Measurements from ENCODE around the gene ITPRID2. TPM values are rescaled to one million over a fixed set of nuclear protein-coding genes. Genes with fewer than 3 reads are reported as not detected.

Gene ITPRID2
- total RNA-seq, 1 experiment from 2014 or later, result 114 TPM

DNA sequence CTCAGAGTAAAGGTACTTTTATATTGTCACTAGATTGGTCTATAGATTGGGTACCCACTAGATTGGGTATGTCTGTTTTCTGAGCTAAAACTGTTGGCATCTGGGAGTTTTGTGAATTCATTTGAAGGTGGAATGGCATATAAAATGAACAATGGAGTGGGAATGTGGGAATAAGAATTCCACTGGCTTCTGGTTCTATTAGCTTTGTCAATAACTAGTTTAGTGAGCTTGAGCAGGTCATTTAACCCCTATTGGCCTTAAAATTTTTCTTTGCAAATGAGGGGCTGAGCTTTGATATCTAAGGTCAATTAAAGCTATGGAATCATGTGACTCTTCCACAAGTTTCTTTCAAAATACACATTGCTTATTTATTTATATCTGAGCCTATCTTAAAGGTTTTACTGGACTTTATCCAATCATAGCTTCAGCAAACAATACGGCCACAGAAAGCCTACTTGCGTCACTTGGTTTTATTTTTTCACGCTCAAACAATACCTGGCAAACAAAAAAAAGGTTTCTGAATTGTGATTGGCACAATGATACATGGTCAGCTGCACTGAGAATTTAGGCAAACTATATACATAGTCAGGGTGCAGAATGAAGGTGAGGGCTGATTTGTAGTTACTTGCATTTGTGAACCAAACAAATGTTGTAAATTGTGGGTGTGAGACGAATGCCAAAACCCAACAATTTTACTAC lies 28.8 kb upstream of the ITPRID2 start:
- H3K4me1 Mint-ChIP-seq (ENCODE audit: insufficient read depth, unreplicated experiment), result peaks cover 3% of the 10 kb centered on the region
- peaks cover 6% of the 10 kb centered on the region for H3K9me3 Mint-ChIP-seq (ENCODE audit: unreplicated experiment)
- POLR2A ChIA-PET, result interaction anchor here (0.6 to 0.7 kb wide), 2 partner anchors 12 to 502 kb away, joined by 3 to 4 read pairs; no protein-coding TSS in a partner anchor
- H3K4me3 Mint-ChIP-seq (ENCODE audit: unreplicated experiment), result no peak overlapping the region
- no TSS peak for BruUV-seq (replicated peaks)
- no peaks in the 10 kb centered on the region for H3K36me3 Mint-ChIP-seq (ENCODE audit: insufficient read depth, unreplicated experiment)
- H3K27me3 Mint-ChIP-seq (ENCODE audit: insufficient read depth, unreplicated experiment), result no peaks in the 10 kb centered on the region
- TF ChIP-seq, protein P1, sequence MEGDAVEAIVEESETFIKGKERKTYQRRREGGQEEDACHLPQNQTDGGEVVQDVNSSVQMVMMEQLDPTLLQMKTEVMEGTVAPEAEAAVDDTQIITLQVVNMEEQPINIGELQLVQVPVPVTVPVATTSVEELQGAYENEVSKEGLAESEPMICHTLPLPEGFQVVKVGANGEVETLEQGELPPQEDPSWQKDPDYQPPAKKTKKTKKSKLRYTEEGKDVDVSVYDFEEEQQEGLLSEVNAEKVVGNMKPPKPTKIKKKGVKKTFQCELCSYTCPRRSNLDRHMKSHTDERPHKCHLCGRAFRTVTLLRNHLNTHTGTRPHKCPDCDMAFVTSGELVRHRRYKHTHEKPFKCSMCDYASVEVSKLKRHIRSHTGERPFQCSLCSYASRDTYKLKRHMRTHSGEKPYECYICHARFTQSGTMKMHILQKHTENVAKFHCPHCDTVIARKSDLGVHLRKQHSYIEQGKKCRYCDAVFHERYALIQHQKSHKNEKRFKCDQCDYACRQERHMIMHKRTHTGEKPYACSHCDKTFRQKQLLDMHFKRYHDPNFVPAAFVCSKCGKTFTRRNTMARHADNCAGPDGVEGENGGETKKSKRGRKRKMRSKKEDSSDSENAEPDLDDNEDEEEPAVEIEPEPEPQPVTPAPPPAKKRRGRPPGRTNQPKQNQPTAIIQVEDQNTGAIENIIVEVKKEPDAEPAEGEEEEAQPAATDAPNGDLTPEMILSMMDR (IDR thresholded peaks at IDR 0.05; ENCODE audit: unreplicated experiment), result no peak
- H3K27ac Mint-ChIP-seq (ENCODE audit: low read depth, unreplicated experiment), result no peak overlapping the region
- CTCF ChIA-PET, result interaction anchor here (1.7 kb wide), 1 partner anchor 11 kb away, joined by 9 read pairs; no protein-coding TSS in a partner anchor
- intact Hi-C loops (cut with micrococcal nuclease), result no loop called here
- DNase-seq (ENCODE audit: unreplicated experiment), result no peak

DNA sequence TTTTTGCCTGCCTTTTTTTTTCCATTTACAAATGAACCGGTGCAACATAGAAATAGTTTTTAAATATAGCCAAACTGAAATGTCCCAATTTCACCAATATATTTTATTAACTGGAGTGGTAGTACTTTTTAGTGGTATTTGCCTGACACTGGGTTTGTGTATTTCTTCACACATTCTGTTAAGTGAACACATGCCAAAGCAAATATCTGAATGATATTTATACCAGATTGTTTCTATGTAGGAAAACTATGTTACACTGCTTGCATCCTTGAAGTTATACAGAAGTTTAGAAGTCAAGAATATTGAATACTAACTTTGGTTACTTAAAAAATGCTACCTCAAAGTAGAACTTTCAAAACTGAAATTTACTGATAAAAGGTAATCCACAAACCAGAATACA lies 19.4 kb upstream of the ITPRID2 start:
- H3K36me3 Mint-ChIP-seq (ENCODE audit: insufficient read depth, unreplicated experiment), result no peaks in the 10 kb centered on the region
- ChIA-PET POLR2A (no interaction called here), CTCF (interaction anchor here (0.7 to 0.9 kb wide), 2 partner anchors 26 to 141 kb away, joined by 3 read pairs; no protein-coding TSS in a partner anchor)
- no peaks in the 10 kb centered on the region for H3K9me3 Mint-ChIP-seq (ENCODE audit: unreplicated experiment)
- intact Hi-C loops (cut with micrococcal nuclease), result no loop called here
- TF ChIP-seq, protein P1 (IDR thresholded peaks at IDR 0.05; ENCODE audit: unreplicated experiment), result no peak
- no peaks in the 10 kb centered on the region for H3K4me1 Mint-ChIP-seq (ENCODE audit: insufficient read depth, unreplicated experiment)
- no TSS peak for BruUV-seq (replicated peaks)
- no peak overlapping the region for H3K27ac Mint-ChIP-seq (ENCODE audit: low read depth, unreplicated experiment)
- DNase-seq (ENCODE audit: unreplicated experiment), result no peak
- no peak overlapping the region for H3K4me3 Mint-ChIP-seq (ENCODE audit: unreplicated experiment)
- H3K27me3 Mint-ChIP-seq (ENCODE audit: insufficient read depth, unreplicated experiment), result no peaks in the 10 kb centered on the region

DNA sequence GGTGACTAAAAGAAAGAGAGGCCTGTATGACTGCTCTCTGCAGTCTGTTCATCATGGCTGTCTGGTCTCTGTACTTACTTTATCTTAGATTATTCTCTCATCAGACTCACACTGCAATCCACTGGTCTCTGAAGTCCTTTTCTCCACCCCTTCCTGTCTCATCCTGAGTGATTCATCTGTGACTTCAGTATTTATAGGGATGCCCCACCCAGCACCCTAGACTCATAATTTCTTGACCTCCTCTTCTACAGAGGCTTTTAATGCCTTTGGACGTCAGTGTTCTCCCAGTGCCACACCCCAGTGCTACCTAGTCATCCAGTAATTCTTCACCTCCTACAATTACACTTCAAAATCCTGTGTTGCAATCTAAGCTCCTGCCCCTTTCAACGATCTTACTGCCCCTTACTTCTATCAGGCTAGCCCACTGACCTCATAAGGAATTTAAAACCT lies 14.9 kb upstream of the ITPRID2 start:
- DNase-seq (ENCODE audit: unreplicated experiment), result peak; percentile 81
- Mint-ChIP-seq H3K4me1 (ENCODE audit: insufficient read depth, unreplicated experiment) (no peaks in the 10 kb centered on the region), H3K27ac (ENCODE audit: low read depth, unreplicated experiment) (no peak overlapping the region), H3K4me3 (ENCODE audit: unreplicated experiment) (no peak overlapping the region), H3K36me3 (ENCODE audit: insufficient read depth, unreplicated experiment) (no peaks in the 10 kb centered on the region), H3K27me3 (ENCODE audit: insufficient read depth, unreplicated experiment) (no peaks in the 10 kb centered on the region), H3K9me3 (ENCODE audit: unreplicated experiment) (no peaks in the 10 kb centered on the region)
- ChIA-PET POLR2A (interaction anchor here (0.9 to 2.0 kb wide), 4 partner anchors 14 to 91 kb away, joined by 4 to 9 read pairs (median 6); partner anchors contain the start of gene ITPRID2), CTCF (interaction anchor here (0.6 to 1.2 kb wide), 2 partner anchors 9 to 27 kb away, joined by 3 to 4 read pairs; no protein-coding TSS in a partner anchor)
- BruUV-seq (replicated peaks), result no TSS peak
- TF ChIP-seq, protein P1 (IDR thresholded peaks at IDR 0.05; ENCODE audit: unreplicated experiment), result no peak
- intact Hi-C loops (cut with micrococcal nuclease), result no loop called here

DNA sequence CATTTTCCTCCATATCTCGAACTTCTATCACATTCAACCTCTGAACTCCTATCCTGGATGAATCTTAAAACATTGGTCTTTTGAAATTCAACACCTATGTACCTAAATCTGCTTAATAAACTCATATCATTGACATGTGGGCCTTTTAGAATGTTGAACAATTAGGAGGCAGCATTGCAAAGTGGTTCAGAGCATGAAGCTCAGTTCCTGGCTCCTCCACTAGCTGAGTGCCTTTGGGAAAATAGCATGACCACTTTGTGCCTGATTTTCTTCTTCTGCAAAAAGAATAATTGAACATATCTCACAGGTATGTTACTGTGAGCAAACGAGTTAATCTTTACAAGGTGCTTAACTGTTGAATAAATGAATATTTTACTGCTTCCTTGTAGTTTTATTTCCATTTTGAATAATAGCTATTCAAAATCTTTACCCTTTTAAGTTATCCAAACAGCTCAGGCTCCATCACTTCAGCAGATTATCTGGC lies 14.3 kb upstream of the ITPRID2 start:
- Mint-ChIP-seq H3K36me3 (ENCODE audit: insufficient read depth, unreplicated experiment) (no peaks in the 10 kb centered on the region), H3K4me3 (ENCODE audit: unreplicated experiment) (no peak overlapping the region), H3K9me3 (ENCODE audit: unreplicated experiment) (no peaks in the 10 kb centered on the region), H3K27me3 (ENCODE audit: insufficient read depth, unreplicated experiment) (no peaks in the 10 kb centered on the region), H3K4me1 (ENCODE audit: insufficient read depth, unreplicated experiment) (no peaks in the 10 kb centered on the region), H3K27ac (ENCODE audit: low read depth, unreplicated experiment) (no peak overlapping the region)
- TF ChIP-seq, protein P1 (IDR thresholded peaks at IDR 0.05; ENCODE audit: unreplicated experiment), result no peak
- ChIA-PET POLR2A (interaction anchor here (0.9 to 2.0 kb wide), 5 partner anchors 14 to 204 kb away, joined by 3 to 9 read pairs (median 6); partner anchors contain the start of gene ITPRID2), CTCF (interaction anchor here (0.6 to 1.2 kb wide), 3 partner anchors 9 to 1658 kb away, joined by 3 to 4 read pairs (median 3); no protein-coding TSS in a partner anchor)
- no peak for DNase-seq (ENCODE audit: unreplicated experiment)
- intact Hi-C loops (cut with micrococcal nuclease), result no loop called here
- TSS peak; percentile 98 for BruUV-seq (replicated peaks)
